GM19452 (cell line): ENCODE data around the gene GLI3.

ENCODE experiments used
- ATAC-seq: cut with Tn5 transposase; IDR thresholded peaks from one replicate; pipeline ENCODE4 v1.9.1; 2021; ENCODE audit not compliant: unreplicated experiment

GLI3 gene

GRCh38 chr7:42011846-42012245 lies 225.2 kb downstream of the GLI3 start:
- ATAC-seq = no peak

- no peak for ATAC-seq
These were observed 226.3 kb downstream of the GLI3 start for GRCh38 chr7:42010751-42011150.

GRCh38 chr7:42006801-42007513 lies 230.1 kb downstream of the GLI3 start:
- ATAC-seq = no peak

GRCh38 chr7:42002654-42003053 lies 234.4 kb downstream of the GLI3 start:
- ATAC-seq = no peak

- ATAC-seq = no peak
These were observed 237.2 kb downstream of the GLI3 start for GRCh38 chr7:41999736-42000283.

GRCh38 chr7:41998041-41998440 lies 239.0 kb downstream of the GLI3 start:
- no peak for ATAC-seq

GRCh38 chr7:41997151-41997550 lies 239.9 kb downstream of the GLI3 start:
- ATAC-seq = no peak

GRCh38 chr7:41996381-41997035 lies 240.5 kb downstream of the GLI3 start:
- no peak for ATAC-seq

- no peak for ATAC-seq
These were observed 241.3 kb downstream of the GLI3 start for GRCh38 chr7:41995632-41996271.

- ATAC-seq = no peak
These were observed 242.3 kb downstream of the GLI3 start for GRCh38 chr7:41994746-41995110.

- ATAC-seq = no peak
These were observed 242.8 kb downstream of the GLI3 start for GRCh38 chr7:41994036-41994745.

GRCh38 chr7:41992881-41993867 lies 243.8 kb downstream of the GLI3 start:
- ATAC-seq = no peak

GRCh38 chr7:41984888-41985287 lies 252.1 kb downstream of the GLI3 start:
- ATAC-seq = no peak

GRCh38 chr7:41981046-41982040 lies 255.7 kb downstream of the GLI3 start:
- ATAC-seq = no peak

GRCh38 chr7:41979834-41980307 lies 257.1 kb downstream of the GLI3 start:
- ATAC-seq = no peak

- no peak for ATAC-seq
These were observed 258.2 kb downstream of the GLI3 start for GRCh38 chr7:41978858-41979257.

- no peak for ATAC-seq
These were observed 259.3 kb downstream of the GLI3 start for GRCh38 chr7:41977661-41978060.

GRCh38 chr7:41977151-41977651 lies 259.8 kb downstream of the GLI3 start:
- no peak for ATAC-seq

- ATAC-seq = no peak
These were observed 260.6 kb downstream of the GLI3 start for GRCh38 chr7:41976411-41976810.
